WTC11 (cell line): ENCODE data around the gene ZNF213.

Source experiments
- CTCF ChIP-seq: fragments of 200-600 bp; IDR thresholded peaks from 2 replicates; pipeline ENCODE4 v1.8.0; 2022; ENCODE audit warnings: antibody characterized with exemption
- EMX1 ChIP-seq: fragments of 250-450 bp; sonication (Bioruptor Pico); IDR thresholded peaks from 2 replicates; pipeline ENCODE4 v1.8.0; 2021; ENCODE audit warnings: mild to moderate bottlenecking
- HMGXB4 ChIP-seq: sonication (generic); formaldehyde crosslinking; IDR thresholded peaks from 2 replicates; pipeline ENCODE4 v1.8.1; 2023; ENCODE audit warnings: mild to moderate bottlenecking, moderate library complexity, missing genetic modification reagents
- IRF2 ChIP-seq: sonication (generic); formaldehyde crosslinking; IDR thresholded peaks from 2 replicates; pipeline ENCODE4 v1.8.0; 2022; ENCODE audit warnings: low read depth, missing genetic modification reagents, borderline replicate concordance
- RELA ChIP-seq: sonication (generic); formaldehyde crosslinking; IDR thresholded peaks from 2 replicates; pipeline ENCODE4 v1.8.1; 2022; ENCODE audit warnings: missing genetic modification reagents, mild to moderate bottlenecking, borderline replicate concordance
- TEAD4 ChIP-seq: sonication (generic); formaldehyde crosslinking; IDR thresholded peaks from 2 replicates; pipeline ENCODE4 v1.8.0; 2022; ENCODE audit warnings: mild to moderate bottlenecking, missing genetic modification reagents
- ZNF263 ChIP-seq: sonication (generic); formaldehyde crosslinking; IDR thresholded peaks from 2 replicates; pipeline ENCODE4 v1.8.1; 2022; ENCODE audit warnings: low read depth, mild to moderate bottlenecking, moderate library complexity, missing genetic modification reagents
- ZNF423 ChIP-seq: fragments of 250-450 bp; sonication (Bioruptor Pico); IDR thresholded peaks from 2 replicates; pipeline ENCODE4 v2.1.2; 2022; ENCODE audit warnings: mild to moderate bottlenecking, moderate library complexity
- ZNF512 ChIP-seq: sonication (generic); formaldehyde crosslinking; IDR thresholded peaks from 2 replicates; pipeline ENCODE4 v1.8.1; 2022; ENCODE audit warnings: missing genetic modification reagents, borderline replicate concordance

GRCh38 chr16:3144321-3144983 lies 9.6 kb downstream of the ZNF213 start:
- TF ChIP-seq RELA (CRISPR knock-in tag) (no peak), IRF2 (CRISPR knock-in tag) (no peak), CTCF (no peak), TEAD4 (CRISPR knock-in tag) (no peak), ZNF263 (CRISPR knock-in tag) (no peak), HMGXB4 (CRISPR knock-in tag) (no peak), ZNF423 (no peak), ZNF512 (CRISPR knock-in tag) (no peak), EMX1 (CRISPR knock-in tag) (no peak)
